ENCODE results near the gene ZNF775. TPM values are rescaled to one million over a fixed set of nuclear protein-coding genes. Genes with fewer than 3 reads are reported as not detected.

ZNF775 gene
- total RNA-seq, result 1 to 10 TPM in 3 of 4 donors, under 1 TPM in 1; 0.72 to 4.4 (median 1.4) TPM

GRCh38 chr7:150378853-150379440, at the start of gene ZNF775:
Gene ZNF775 (plus strand): TSS chr7:150379330. CDS start chr7:150388471, 9,141 bp downstream.
- DNase-seq (ENCODE audit: low spot score), result peak; percentile 85
- no peak for TF ChIP-seq CTCF (IDR thresholded peaks at IDR 0.05)
- peak; percentile 98 for ATAC-seq (ENCODE audit: low FRiP score)

GRCh38 chr7:150329331-150330120, 49.6 kb upstream of the ZNF775 start:
- no peak for TF ChIP-seq CTCF (IDR thresholded peaks at IDR 0.05)
- no peak for ATAC-seq (ENCODE audit: low FRiP score)
- no peak for DNase-seq (ENCODE audit: low spot score)

GRCh38 chr7:150330211-150330885, 48.8 kb upstream of the ZNF775 start:
- DNase-seq (ENCODE audit: low spot score) (no peak), ATAC-seq (ENCODE audit: low FRiP score) (no peak)

GRCh38 chr7:150332852-150333635, 46.1 kb upstream of the ZNF775 start:
- no peak for DNase-seq (ENCODE audit: low spot score)

More at GRCh38 chr7:150330211-150330885, 48.8 kb upstream of the ZNF775 start:
- no peak for TF ChIP-seq CTCF (IDR thresholded peaks at IDR 0.05)

GRCh38 chr7:150333659-150334058, 45.5 kb upstream of the ZNF775 start:
- no peak for TF ChIP-seq CTCF (IDR thresholded peaks at IDR 0.05)
- ATAC-seq (ENCODE audit: low FRiP score), result no peak
- no peak for DNase-seq (ENCODE audit: low spot score)

More at GRCh38 chr7:150332852-150333635, 46.1 kb upstream of the ZNF775 start:
- ATAC-seq (ENCODE audit: low FRiP score), result no peak
- no peak for TF ChIP-seq CTCF (IDR thresholded peaks at IDR 0.05)

- no peak for TF ChIP-seq CTCF (IDR thresholded peaks at IDR 0.05)
- ATAC-seq (ENCODE audit: low FRiP score) (no peak), DNase-seq (ENCODE audit: low spot score) (no peak)
Measured at GRCh38 chr7:150334108-150334507, 45.0 kb upstream of the ZNF775 start.
